ENCODE results near the gene CYSLTR2.
A peak's percentile ranks its signal among the peaks of the same experiment; 100 is the strongest.

The CYSLTR2 gene

GRCh38 chr13:48708764-48709163 is 55.0 kb downstream of the CYSLTR2 start:
- no peak for DNase-seq

- no peak for DNase-seq
Measured at GRCh38 chr13:48709213-48709612, 55.5 kb downstream of the CYSLTR2 start.

- no peak for DNase-seq
Measured at GRCh38 chr13:48710160-48710559, 56.4 kb downstream of the CYSLTR2 start.

- no peak for DNase-seq
Measured at GRCh38 chr13:48712141-48712540, 58.4 kb downstream of the CYSLTR2 start.

- DNase-seq, result no peak
Measured at GRCh38 chr13:48715977-48716376, 62.2 kb downstream of the CYSLTR2 start.

- DNase-seq, result no peak
Measured at GRCh38 chr13:48720621-48721020, 66.9 kb downstream of the CYSLTR2 start.

- DNase-seq, result no peak
Measured at GRCh38 chr13:48723168-48723567, 69.4 kb downstream of the CYSLTR2 start.

- DNase-seq, result no peak
Measured at GRCh38 chr13:48725271-48725670, 71.5 kb downstream of the CYSLTR2 start.

GRCh38 chr13:48726711-48727110 is 73.0 kb downstream of the CYSLTR2 start:
- DNase-seq, result no peak

GRCh38 chr13:48727241-48728011 is 73.7 kb downstream of the CYSLTR2 start:
- DNase-seq, result no peak

GRCh38 chr13:48728226-48728625 is 74.5 kb downstream of the CYSLTR2 start:
- no peak for DNase-seq

- DNase-seq, result no peak
Measured at GRCh38 chr13:48728876-48729275, 75.1 kb downstream of the CYSLTR2 start.

GRCh38 chr13:48729856-48730255 is 76.1 kb downstream of the CYSLTR2 start:
- no peak for DNase-seq

GRCh38 chr13:48731001-48731658 is 77.4 kb downstream of the CYSLTR2 start:
- DNase-seq, result no peak

GRCh38 chr13:48731957-48732569 is 78.3 kb downstream of the CYSLTR2 start:
- peak; percentile 35 to 63 for DNase-seq

- DNase-seq, result no peak
Measured at GRCh38 chr13:48733739-48734335, 80.1 kb downstream of the CYSLTR2 start.

- no peak for DNase-seq
Measured at GRCh38 chr13:48735571-48735970, 81.8 kb downstream of the CYSLTR2 start.

GRCh38 chr13:48737689-48738088 is 84.0 kb downstream of the CYSLTR2 start:
- DNase-seq, result no peak

- DNase-seq, result no peak
Measured at GRCh38 chr13:48738311-48738710, 84.6 kb downstream of the CYSLTR2 start.

GRCh38 chr13:48739386-48739964 is 85.7 kb downstream of the CYSLTR2 start:
- DNase-seq, result no peak

- no peak for DNase-seq
Measured at GRCh38 chr13:48741377-48741776, 87.6 kb downstream of the CYSLTR2 start.

- no peak for DNase-seq
Measured at GRCh38 chr13:48746821-48747220, 93.1 kb downstream of the CYSLTR2 start.

- no peak for DNase-seq
Measured at GRCh38 chr13:48748681-48749080, 95.0 kb downstream of the CYSLTR2 start.
